H1 (cell line): ENCODE measurements around the gene TLE5. TPM values are rescaled to one million over a fixed set of nuclear protein-coding genes. Genes with fewer than 3 reads are reported as not detected.

ENCODE experiments used
- EP300 ChIP-seq, 2 experiments: IDR thresholded peaks; 1 replicate in 1 of 2; 2 replicates in 1 of 2; pipeline ENCODE4 v1.6.1; 2011 to 2012; ENCODE audit warnings: low read depth in 2 of 2, low read length in 2 of 2, mild to moderate bottlenecking in 2 of 2, borderline replicate concordance in 1 of 2, inconsistent platforms in 1 of 2, moderate library complexity in 1 of 2
- NANOG ChIP-seq: IDR thresholded peaks from 2 replicates; pipeline ENCODE4 v1.6.1; 2011; ENCODE audit warnings: low read length, low read depth, mild to moderate bottlenecking, inconsistent platforms; ENCODE audit not compliant: insufficient read depth, poor library complexity, severe bottlenecking
- RBBP5 ChIP-seq: IDR thresholded peaks from 2 replicates; pipeline ENCODE4 v1.7.1; 2012; ENCODE audit warnings: low read depth, mild to moderate bottlenecking, inconsistent platforms, low read length, moderate library complexity, borderline replicate concordance
- polyA plus RNA-seq, 7 experiments: library from polyadenylated mRNA; depleted of rRNA in 3 of 7; stranded (reverse) in 5 of 7; unstranded in 2 of 7; fragments of >200 nt in 5 of 7; fragments of 200-250 nt in 2 of 7; gene quantifications; 1 replicate in 5 of 7; 2 replicates in 1 of 7; 4 replicates in 1 of 7; pipeline versions ENCODE4 v1.2.1 to v1.2.3, GENCODE V29; 2011 to 2013; ENCODE audit warnings: missing spikeins in 2 of 7, mixed read lengths in 2 of 7
- total RNA-seq: library from RNA; stranded (reverse); fragmentation: NEBNext Ultra II Directional; extraction: Animal tissue kit (Norgen Biotek cat#: 25700); gene quantifications from 2 replicates; pipeline ENCODE4 v1.2.1, GENCODE V29; 2021

TLE5 gene
- total and polyA plus RNA-seq, 2 of the 8 experiments (the other 6 are each of a cell fraction or from before 2014, with no cell fraction given) = 187 to 285 TPM

GRCh38 chr19:3045191-3045590, 17.1 kb downstream of the TLE5 start (continued):
- no peak for TF ChIP-seq EP300 (IDR thresholded peaks at IDR 0.05; ENCODE audit: borderline replicate concordance in 1 of 2, low read depth in 2 of 2, low read length in 2 of 2)
- no peak for TF ChIP-seq NANOG
- TF ChIP-seq RBBP5 = no peak
